ENCODE measurements around the gene WDR33.

Gene WDR33

GRCh38 chr2:127653421-127654083 is 157.4 kb downstream of the WDR33 start:
- no peak for DNase-seq

GRCh38 chr2:127652786-127653357 is 158.1 kb downstream of the WDR33 start:
- no peak for DNase-seq

GRCh38 chr2:127651971-127652550 is 158.9 kb downstream of the WDR33 start:
- no peak for DNase-seq

GRCh38 chr2:127651381-127651809 is 159.6 kb downstream of the WDR33 start:
- DNase-seq, result no peak

Data from NCI-H510A (cell line).